Breast epithelium (tissue), 4 donors: Measurements from ENCODE around the gene STX16. TPM values are rescaled to one million over a fixed set of nuclear protein-coding genes. Genes with fewer than 3 reads are reported as not detected.

Source experiments
- DNase-seq, 2 donors: peaks; one replicate each; pipeline ENCODE4 v3.0.0-alpha.2; 2019; ENCODE audit warnings: low spot score in 2 of 2
- H3K27ac ChIP-seq, 2 donors: fragments of 200-600 bp; sonication (generic) in 1 of 2; one replicate each; pipeline ENCODE4 v1.5.1; 2016 to 2019; ENCODE audit warnings: mild to moderate bottlenecking in 1 of 2
- H3K27me3 ChIP-seq, 2 donors: fragments of 200-600 bp; sonication (generic) in 1 of 2; one replicate each; pipeline versions ENCODE4 v1.5.1 to v1.6.0; 2017 to 2019; ENCODE audit warnings: control low read depth in 1 of 2, mild to moderate bottlenecking in 1 of 2
- H3K36me3 ChIP-seq: fragments of 200-600 bp; one replicate; pipeline ENCODE4 v1.5.1; 2019
- H3K4me1 ChIP-seq, 2 donors: fragments of 200-600 bp; sonication (generic); one replicate each; pipeline ENCODE4 v1.5.1; 2016 to 2019; ENCODE audit warnings: control low read depth in 1 of 2
- H3K4me3 ChIP-seq, 3 donors: fragments of 200-600 bp; sonication (generic); 1 replicate in 2 of 3; 2 replicates in 1 of 3; pipeline ENCODE4 v1.5.1; 2016 to 2019; ENCODE audit warnings: mild to moderate bottlenecking in 3 of 3, moderate library complexity in 2 of 3
- H3K9me3 ChIP-seq, 2 donors: fragments of 200-600 bp; sonication (generic) in 1 of 2; one replicate each; pipeline ENCODE4 v1.5.1; 2016 to 2019; ENCODE audit warnings: control low read depth in 1 of 2
- CTCF ChIP-seq, 3 donors: fragments of 450-650 bp; IDR thresholded peaks; one replicate each; pipeline ENCODE4 v1.5.1; 2016 to 2017; ENCODE audit warnings: antibody characterized with exemption in 3 of 3, mild to moderate bottlenecking in 3 of 3, moderate library complexity in 3 of 3
- POLR2A ChIP-seq: fragments of 450-650 bp; IDR thresholded peaks from one replicate; pipeline ENCODE4 v1.6.1; 2016; ENCODE audit warnings: antibody characterized with exemption, mild to moderate bottlenecking, moderate library complexity
- POLR2AphosphoS5 ChIP-seq, 3 donors: sonication (generic); formaldehyde crosslinking; IDR thresholded peaks; one replicate each; pipeline ENCODE4 v1.6.1; 2017; ENCODE audit warnings: antibody characterized with exemption in 3 of 3
- intact Hi-C: fragments of 100-400 bp; cut with DNase I; formaldehyde crosslinking; loops from one replicate; pipeline ENCODE4 v1.15.1; 2023; ENCODE audit warnings: low total_unique reads
- total RNA-seq, 3 donors: library from RNA; depleted of rRNA; stranded (reverse); fragments of >200 nt; gene quantifications; one replicate each; pipeline ENCODE4 v1.1.0, GENCODE V29; 2016

Gene STX16
- total RNA-seq, 3 donors from 2014 or later = 54.4 to 76.5 (median 74.4) TPM

GRCh38 chr20:58670102-58670501 is 19.0 kb downstream of the STX16 start:
- TF ChIP-seq POLR2A (no peak), CTCF (IDR thresholded peaks at IDR 0.05) (no peak), POLR2AphosphoS5 (IDR thresholded peaks at IDR 0.05) (no peak)
- intact Hi-C loops = no loop called here
- no peak for DNase-seq
- H3K9me3 ChIP-seq = no peaks in the 10 kb centered on the region
- H3K4me3 ChIP-seq = no peak overlapping the region
- no peaks in the 10 kb centered on the region for H3K27me3 ChIP-seq
- H3K27ac ChIP-seq = no peak overlapping the region
- peaks cover 3% of the 10 kb centered on the region for H3K36me3 ChIP-seq
- no peaks in the 10 kb centered on the region for H3K4me1 ChIP-seq

- H3K4me3 ChIP-seq = no peak overlapping the region
- no peaks in the 10 kb centered on the region for H3K27me3 ChIP-seq
- no peaks in the 10 kb centered on the region for H3K9me3 ChIP-seq
- peaks cover 3% of the 10 kb centered on the region for H3K36me3 ChIP-seq
- TF ChIP-seq CTCF (IDR thresholded peaks at IDR 0.05) (no peak), POLR2A (no peak), POLR2AphosphoS5 (IDR thresholded peaks at IDR 0.05) (no peak)
- no peak for DNase-seq
- H3K4me1 ChIP-seq = no peaks in the 10 kb centered on the region
- no peak overlapping the region for H3K27ac ChIP-seq
- intact Hi-C loops = no loop called here
Measured at GRCh38 chr20:58670659-58671058, 19.6 kb downstream of the STX16 start.

DNA sequence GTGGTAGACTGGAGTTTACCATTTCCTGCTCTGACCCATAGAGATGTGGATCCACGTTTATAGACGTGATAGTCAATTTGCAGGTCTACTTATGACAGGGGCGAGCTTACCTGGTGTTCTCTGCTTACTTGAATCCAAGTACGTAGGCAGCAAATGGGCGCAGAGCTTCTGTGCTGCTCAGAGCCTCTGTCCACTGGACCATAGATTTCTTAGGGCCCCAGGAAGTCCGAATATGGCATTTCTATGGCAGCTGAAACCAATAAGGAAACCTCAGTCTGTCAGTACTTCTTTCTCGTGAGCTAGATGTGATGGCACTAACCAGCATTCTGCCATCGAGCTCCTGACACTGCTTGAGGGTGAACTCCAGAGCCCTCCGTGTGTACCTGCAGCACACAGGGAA is 22.0 kb downstream of the STX16 start:
- TF ChIP-seq CTCF (IDR thresholded peaks at IDR 0.05) (no peak), POLR2A (no peak), POLR2AphosphoS5 (IDR thresholded peaks at IDR 0.05) (no peak)
- Histone ChIP-seq H3K9me3 (no peaks in the 10 kb centered on the region), H3K36me3 (peaks cover 3% of the 10 kb centered on the region), H3K27ac (no peak overlapping the region), H3K4me1 (no peaks in the 10 kb centered on the region), H3K27me3 (no peaks in the 10 kb centered on the region), H3K4me3 (no peak overlapping the region)
- intact Hi-C loops = no loop called here
- no peak for DNase-seq

DNA sequence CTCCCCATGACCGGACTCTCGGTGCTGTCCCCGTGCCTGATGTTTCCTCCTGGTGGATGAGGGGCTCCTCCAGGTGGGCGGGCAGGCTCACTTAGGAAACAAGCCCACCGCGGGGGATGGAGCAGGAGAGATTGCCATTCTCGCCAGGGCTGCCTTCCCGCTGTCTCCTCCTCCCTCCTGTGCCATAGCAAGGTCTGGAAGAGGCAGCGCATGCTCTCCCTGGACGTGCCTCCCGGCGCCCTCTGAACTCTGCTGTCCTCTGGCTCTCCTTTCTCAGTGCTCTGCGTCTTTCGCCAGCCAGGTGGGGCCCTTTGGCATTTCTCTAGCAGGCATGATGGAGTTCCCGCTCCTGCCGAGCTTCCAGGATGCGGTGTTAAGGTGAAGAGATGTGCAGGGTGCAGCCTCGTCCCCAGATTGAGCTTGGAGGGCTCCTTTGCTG is 24.1 kb downstream of the STX16 start:
- TF ChIP-seq CTCF (IDR thresholded peaks at IDR 0.05) (no peak), POLR2AphosphoS5 (IDR thresholded peaks at IDR 0.05) (no peak), POLR2A (no peak)
- Histone ChIP-seq H3K27me3 (no peaks in the 10 kb centered on the region), H3K27ac (no peak overlapping the region), H3K4me1 (no peaks in the 10 kb centered on the region), H3K4me3 (no peak overlapping the region), H3K9me3 (no peaks in the 10 kb centered on the region), H3K36me3 (peaks cover 3% of the 10 kb centered on the region)
- intact Hi-C loops = no loop called here
- DNase-seq = no peak

GRCh38 chr20:58675641-58676040 is 24.6 kb downstream of the STX16 start:
- intact Hi-C loops = no loop called here
- TF ChIP-seq POLR2AphosphoS5 (IDR thresholded peaks at IDR 0.05) (no peak), POLR2A (no peak), CTCF (IDR thresholded peaks at IDR 0.05) (no peak)
- Histone ChIP-seq H3K27ac (no peak overlapping the region), H3K4me1 (no peaks in the 10 kb centered on the region), H3K9me3 (no peaks in the 10 kb centered on the region), H3K36me3 (peaks cover 3% of the 10 kb centered on the region), H3K27me3 (no peaks in the 10 kb centered on the region), H3K4me3 (no peak overlapping the region)
- DNase-seq = no peak
